Thoracic aorta (tissue), 2 donors: Measurements from ENCODE around the gene BIRC7. TPM values are rescaled to one million over a fixed set of nuclear protein-coding genes. Genes with fewer than 3 reads are reported as not detected.

Source experiments
- ATAC-seq: fragments of 150-250 bp; one replicate; pipeline ENCODE4 v1.8.0; 2017; ENCODE audit warnings: low read depth; ENCODE audit not compliant: insufficient number of reproducible peaks, low FRiP score
- DNase-seq: peaks from one replicate; pipeline ENCODE4 v3.0.0-alpha.2; 2020; ENCODE audit warnings: low spot score
- H3K27ac ChIP-seq, 2 donors: fragments of 200-600 bp; sonication (generic); 1 replicate in 1 of 2; 2 replicates in 1 of 2; pipeline ENCODE4 v1.5.1; 2016; ENCODE audit warnings: mild to moderate bottlenecking in 2 of 2, moderate library complexity in 2 of 2
- H3K27me3 ChIP-seq: fragments of 200-600 bp; sonication (generic); replicated peaks from 2 replicates; pipeline ENCODE4 v1.6.0; 2016; ENCODE audit warnings: mild to moderate bottlenecking; ENCODE audit not compliant: insufficient read depth
- H3K36me3 ChIP-seq: fragments of 200-600 bp; sonication (generic); one replicate; pipeline ENCODE4 v1.5.1; 2016
- H3K4me1 ChIP-seq, 2 donors: fragments of 200-600 bp; sonication (generic); 1 replicate in 1 of 2; 2 replicates in 1 of 2; pipeline versions ENCODE4 v1.5.1 to v1.6.0; 2016; ENCODE audit warnings: low read depth in 2 of 2, mild to moderate bottlenecking in 1 of 2; ENCODE audit not compliant: control insufficient read depth in 1 of 2
- H3K4me3 ChIP-seq: fragments of 200-600 bp; sonication (generic); 2 replicates; pipeline ENCODE4 v1.5.1; 2016; ENCODE audit warnings: mild to moderate bottlenecking
- H3K9me3 ChIP-seq: fragments of 200-600 bp; sonication (generic); 2 replicates; pipeline ENCODE4 v1.5.1; 2016
- CTCF ChIP-seq: fragments of 200-600 bp; sonication (generic); IDR thresholded peaks from one replicate; pipeline ENCODE4 v1.5.1; 2019; ENCODE audit warnings: antibody characterized with exemption
- total RNA-seq, 2 donors: library from RNA; depleted of rRNA; stranded (reverse); fragments of >200 nt; gene quantifications; one replicate each; pipeline versions ENCODE4 v1.1.0 to v1.2.3, GENCODE V29; 2016

The BIRC7 gene
- total RNA-seq, 2 donors from 2014 or later: not detected

- H3K36me3 ChIP-seq: peaks cover 61% of the 10 kb centered on the region
- no peak overlapping the region for H3K27ac ChIP-seq
- ATAC-seq: no peak
- no peaks in the 10 kb centered on the region for H3K9me3 ChIP-seq
- DNase-seq: no peak
- H3K4me3 ChIP-seq: no peak overlapping the region
- no peaks in the 10 kb centered on the region for H3K27me3 ChIP-seq
- TF ChIP-seq CTCF: no peak
- H3K4me1 ChIP-seq: no peaks in the 10 kb centered on the region
Measured at GRCh38 chr20:63284981-63285524, 49.3 kb downstream of the BIRC7 start.

GRCh38 chr20:63285636-63286615 is 50.2 kb downstream of the BIRC7 start:
- Histone ChIP-seq H3K4me3 (no peak overlapping the region), H3K36me3 (peaks cover 52% of the 10 kb centered on the region), H3K9me3 (no peaks in the 10 kb centered on the region), H3K27ac (no peak overlapping the region), H3K27me3 (no peaks in the 10 kb centered on the region), H3K4me1 (no peaks in the 10 kb centered on the region)
- ATAC-seq (no peak), DNase-seq (no peak)
- no peak for TF ChIP-seq CTCF

GRCh38 chr20:63286781-63287696 is 51.3 kb downstream of the BIRC7 start:
- peaks cover 48% of the 10 kb centered on the region for H3K36me3 ChIP-seq
- no peak overlapping the region for H3K27ac ChIP-seq
- H3K9me3 ChIP-seq: no peaks in the 10 kb centered on the region
- no peaks in the 10 kb centered on the region for H3K4me1 ChIP-seq
- H3K4me3 ChIP-seq: no peak overlapping the region
- H3K27me3 ChIP-seq: no peaks in the 10 kb centered on the region
- no peak for TF ChIP-seq CTCF
- ATAC-seq: no peak
- no peak for DNase-seq

GRCh38 chr20:63287697-63288580 is 52.2 kb downstream of the BIRC7 start:
- no peak overlapping the region for H3K27ac ChIP-seq
- H3K4me1 ChIP-seq: no peaks in the 10 kb centered on the region
- ATAC-seq (no peak), DNase-seq (no peak)
- no peak overlapping the region for H3K4me3 ChIP-seq
- peaks cover 42% of the 10 kb centered on the region for H3K36me3 ChIP-seq
- no peaks in the 10 kb centered on the region for H3K27me3 ChIP-seq
- TF ChIP-seq CTCF: no peak
- H3K9me3 ChIP-seq: no peaks in the 10 kb centered on the region
